ENCODE measurements around the gene DDX49. TPM values are rescaled to one million over a fixed set of nuclear protein-coding genes. Genes with fewer than 3 reads are reported as not detected.

Gene DDX49
- total RNA-seq, 2 experiments from 2014 or later, result 37.7 to 46.3 TPM

DNA sequence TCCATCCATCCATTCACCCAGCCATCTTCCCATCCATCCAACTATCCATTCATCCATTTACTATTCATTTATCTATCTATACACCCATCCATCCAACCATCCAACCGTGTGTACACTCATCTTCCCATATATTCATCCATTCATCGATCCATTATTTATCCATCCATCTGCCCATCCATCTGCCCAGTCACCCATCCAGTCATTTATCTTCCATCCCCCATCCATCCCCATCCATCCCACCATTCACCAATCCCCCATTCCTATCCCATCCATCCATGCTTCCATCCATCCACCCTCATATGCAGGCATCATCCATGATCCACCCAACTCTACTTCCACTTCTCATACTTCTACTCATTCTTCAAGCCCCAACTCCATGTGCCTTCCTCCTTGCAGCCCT, 35.5 kb downstream of the DDX49 start:
- DNase-seq, result no peak
- Mint-ChIP-seq H3K4me1 (ENCODE audit: low read depth) (no peaks in the 10 kb centered on the region), H3K27ac (no peak overlapping the region), H3K27me3 (no peaks in the 10 kb centered on the region), H3K9me3 (no peaks in the 10 kb centered on the region), H3K36me3 (no peaks in the 10 kb centered on the region), H3K4me3 (no peak overlapping the region)
- ChIA-PET POLR2A (no interaction called here), CTCF (no interaction called here)
- intact Hi-C loops (cut with micrococcal nuclease), result no loop called here

DNA sequence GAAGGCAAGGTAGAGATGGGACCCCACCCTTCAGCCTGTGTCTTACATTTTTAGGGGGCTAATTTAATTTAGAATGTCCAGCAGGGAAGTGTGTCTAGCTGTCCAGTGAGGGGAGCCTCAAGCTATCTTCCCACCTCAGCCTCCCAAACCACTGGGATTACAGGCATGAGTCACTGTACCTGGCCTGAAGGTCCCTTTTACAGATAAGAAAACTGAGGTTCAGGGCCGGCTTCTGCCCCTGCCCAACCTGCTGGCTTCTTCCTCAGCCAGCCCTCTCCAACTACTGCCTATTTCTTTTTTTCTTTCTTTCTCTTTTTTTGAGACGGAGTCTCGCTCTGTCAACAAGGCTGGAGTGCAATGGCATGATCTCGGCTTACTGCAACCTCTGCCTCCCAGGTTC, 40.9 kb downstream of the DDX49 start:
- POLR2A ChIA-PET, result no interaction called here
- Mint-ChIP-seq H3K27ac (no peak overlapping the region), H3K27me3 (peaks cover 8% of the 10 kb centered on the region), H3K4me3 (no peak overlapping the region), H3K4me1 (ENCODE audit: low read depth) (peaks cover 11% of the 10 kb centered on the region), H3K36me3 (no peaks in the 10 kb centered on the region), H3K9me3 (no peaks in the 10 kb centered on the region)
- intact Hi-C loops (cut with micrococcal nuclease), result no loop called here
- CTCF ChIA-PET, result no interaction called here
- no peak for DNase-seq

DNA sequence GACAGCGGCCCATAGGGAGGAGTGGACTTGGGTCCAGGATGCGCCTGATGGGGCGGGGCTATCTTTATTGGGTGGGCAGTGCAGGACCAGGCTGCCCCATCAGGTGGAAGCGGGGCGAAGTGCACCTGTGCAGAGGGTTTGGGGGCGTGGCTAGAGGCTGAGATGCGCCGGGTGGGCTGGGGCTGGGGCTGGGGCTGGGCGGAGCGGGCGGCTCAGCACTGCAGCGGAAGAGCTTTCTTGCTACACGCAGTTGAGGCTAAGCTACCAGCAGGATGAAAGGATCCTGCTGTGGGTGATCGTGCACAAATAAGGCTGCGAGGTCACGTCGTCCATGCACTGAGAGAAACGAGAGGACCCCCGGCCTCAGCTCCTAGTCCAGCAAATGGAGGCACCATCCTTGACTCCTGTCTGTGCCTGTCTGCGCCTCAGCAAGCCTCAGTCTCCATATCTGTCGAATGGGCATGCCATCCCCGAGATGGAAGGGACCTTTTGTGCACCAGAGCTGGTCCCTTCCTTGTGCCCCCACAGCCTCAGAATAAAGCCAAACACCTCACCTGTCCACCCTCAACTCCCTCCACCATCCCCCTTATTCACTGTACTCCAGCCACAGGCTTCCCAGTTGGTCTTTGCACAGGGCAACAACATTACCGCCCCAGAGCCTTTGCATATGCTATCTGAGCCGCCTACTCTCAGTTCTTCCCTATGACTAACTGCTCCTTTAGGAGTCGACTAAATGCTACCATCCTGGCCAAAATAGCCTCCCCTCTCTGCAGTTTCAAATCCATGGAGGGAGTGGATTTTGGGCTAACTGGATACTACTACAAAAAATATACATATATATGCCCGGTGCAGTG, 42.5 kb downstream of the DDX49 start:
- DNase-seq, result no peak
- no peaks in the 10 kb centered on the region for H3K36me3 Mint-ChIP-seq
- H3K4me3 Mint-ChIP-seq, result no peak overlapping the region
- ChIA-PET POLR2A (no interaction called here), CTCF (no interaction called here)
- no peaks in the 10 kb centered on the region for H3K9me3 Mint-ChIP-seq
- H3K27me3 Mint-ChIP-seq, result peaks cover 8% of the 10 kb centered on the region
- H3K27ac Mint-ChIP-seq, result no peak overlapping the region
- intact Hi-C loops (cut with micrococcal nuclease), result no loop called here
- H3K4me1 Mint-ChIP-seq (ENCODE audit: low read depth), result peaks cover 11% of the 10 kb centered on the region

DNA sequence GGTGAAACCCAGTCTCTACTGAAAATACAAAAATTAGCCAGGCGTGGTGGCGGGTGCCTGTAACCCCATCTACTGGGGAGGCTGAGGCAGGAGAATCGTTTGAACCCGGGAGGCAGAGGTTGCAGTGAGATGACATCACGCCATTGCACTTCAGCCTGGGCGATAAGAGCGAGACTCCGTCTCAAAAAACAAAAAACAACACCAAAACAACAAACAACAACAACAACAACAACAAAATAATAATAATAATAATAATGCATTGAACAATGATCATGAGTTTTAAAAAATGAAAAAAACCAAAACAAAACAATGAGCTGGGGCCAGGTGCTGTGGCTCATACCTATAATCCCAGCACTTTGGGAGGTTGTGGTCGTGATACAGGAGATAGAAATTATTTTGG, 44.6 kb downstream of the DDX49 start:
- CTCF ChIA-PET, result interaction anchor here (0.6 to 0.7 kb wide), 2 partner anchors 182 to 1790 kb away, joined by 3 read pairs; no protein-coding TSS in a partner anchor

DNA sequence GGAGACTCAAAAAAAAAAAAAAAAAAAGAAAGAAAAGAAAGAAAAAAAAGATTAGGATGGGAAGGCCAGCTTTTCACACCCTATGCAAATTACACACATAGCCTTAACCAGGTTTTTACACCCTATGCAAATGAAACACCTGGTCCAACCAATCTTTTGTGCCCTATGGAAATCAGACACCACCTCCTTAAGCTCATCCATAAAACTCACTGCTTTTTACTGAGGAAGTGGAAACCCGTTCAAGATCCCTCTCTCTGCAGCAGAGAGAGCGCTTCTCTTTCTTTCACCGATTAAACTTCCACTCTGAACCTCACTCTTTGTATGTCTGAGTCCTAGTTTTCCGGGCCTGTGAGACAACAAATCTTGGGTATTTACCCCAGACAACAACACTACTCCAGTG, 46.8 kb downstream of the DDX49 start:
- peaks cover 9% of the 10 kb centered on the region for H3K27me3 Mint-ChIP-seq
- CTCF ChIA-PET, result interaction anchor here (0.9 kb wide), 1 partner anchor 10 kb away, joined by 3 read pairs; no protein-coding TSS in a partner anchor
- no peak for DNase-seq
- H3K4me3 Mint-ChIP-seq, result no peak overlapping the region
- POLR2A ChIA-PET, result no interaction called here
- H3K27ac Mint-ChIP-seq, result no peak overlapping the region
- peaks cover 2% of the 10 kb centered on the region for H3K36me3 Mint-ChIP-seq
- H3K9me3 Mint-ChIP-seq, result peaks cover 3% of the 10 kb centered on the region
- intact Hi-C loops (cut with micrococcal nuclease), result no loop called here
- H3K4me1 Mint-ChIP-seq (ENCODE audit: low read depth), result peaks cover 14% of the 10 kb centered on the region

More for the DNA sequence above, 44.6 kb downstream of the DDX49 start:
- Mint-ChIP-seq H3K27ac (no peak overlapping the region), H3K4me3 (no peak overlapping the region), H3K27me3 (peaks cover 9% of the 10 kb centered on the region), H3K4me1 (ENCODE audit: low read depth) (peaks cover 12% of the 10 kb centered on the region), H3K36me3 (no peaks in the 10 kb centered on the region), H3K9me3 (peaks cover 3% of the 10 kb centered on the region)
- POLR2A ChIA-PET, result no interaction called here
- intact Hi-C loops (cut with micrococcal nuclease), result no loop called here
- no peak for DNase-seq

DNA sequence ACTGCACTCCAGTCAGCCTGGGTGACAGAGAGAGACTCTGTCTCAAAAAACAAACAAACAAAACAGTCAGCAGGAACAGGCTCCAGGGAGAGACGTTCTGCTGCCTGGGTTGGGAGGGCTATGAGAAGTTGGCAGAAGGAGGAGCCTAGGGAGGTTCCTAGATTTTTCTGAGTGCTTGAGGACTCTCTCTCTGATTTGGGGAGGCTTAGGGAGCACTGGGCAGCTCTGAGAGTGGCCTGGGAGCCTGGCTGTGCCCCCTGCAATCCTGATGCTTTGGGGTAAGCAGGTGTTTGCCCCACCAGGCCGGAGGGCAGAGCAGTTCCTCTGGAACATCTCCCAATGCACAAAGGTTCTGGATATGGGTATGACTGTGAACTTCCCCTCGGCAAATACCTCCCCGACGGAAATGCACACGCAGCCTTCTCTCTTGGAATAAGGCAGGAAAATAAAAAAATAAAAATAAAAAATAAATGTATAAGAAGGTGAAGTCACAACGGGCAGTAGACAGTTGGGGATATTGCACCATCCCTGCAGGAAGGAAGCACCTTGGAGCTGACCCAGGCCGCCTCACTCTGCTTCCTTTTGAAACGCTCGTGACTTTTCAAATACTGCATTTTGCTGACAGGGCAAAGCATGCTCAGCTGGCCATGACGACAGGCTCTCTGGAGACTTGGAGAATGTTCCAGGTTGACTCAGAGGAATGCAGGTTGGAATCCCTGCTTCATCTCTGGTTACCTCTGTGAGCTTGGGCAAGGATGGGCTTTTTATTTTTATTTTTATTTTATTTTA, 48.0 kb downstream of the DDX49 start:
- Mint-ChIP-seq H3K27me3 (peaks cover 6% of the 10 kb centered on the region), H3K27ac (no peak overlapping the region), H3K36me3 (peaks cover 2% of the 10 kb centered on the region), H3K4me3 (no peak overlapping the region), H3K9me3 (peaks cover 3% of the 10 kb centered on the region), H3K4me1 (ENCODE audit: low read depth) (peaks cover 5% of the 10 kb centered on the region)
- intact Hi-C loops (cut with micrococcal nuclease), result no loop called here
- ChIA-PET CTCF (interaction anchor here (0.9 kb wide), 1 partner anchor 11 kb away, joined by 3 read pairs; no protein-coding TSS in a partner anchor), POLR2A (no interaction called here)
- no peak for DNase-seq

DNA sequence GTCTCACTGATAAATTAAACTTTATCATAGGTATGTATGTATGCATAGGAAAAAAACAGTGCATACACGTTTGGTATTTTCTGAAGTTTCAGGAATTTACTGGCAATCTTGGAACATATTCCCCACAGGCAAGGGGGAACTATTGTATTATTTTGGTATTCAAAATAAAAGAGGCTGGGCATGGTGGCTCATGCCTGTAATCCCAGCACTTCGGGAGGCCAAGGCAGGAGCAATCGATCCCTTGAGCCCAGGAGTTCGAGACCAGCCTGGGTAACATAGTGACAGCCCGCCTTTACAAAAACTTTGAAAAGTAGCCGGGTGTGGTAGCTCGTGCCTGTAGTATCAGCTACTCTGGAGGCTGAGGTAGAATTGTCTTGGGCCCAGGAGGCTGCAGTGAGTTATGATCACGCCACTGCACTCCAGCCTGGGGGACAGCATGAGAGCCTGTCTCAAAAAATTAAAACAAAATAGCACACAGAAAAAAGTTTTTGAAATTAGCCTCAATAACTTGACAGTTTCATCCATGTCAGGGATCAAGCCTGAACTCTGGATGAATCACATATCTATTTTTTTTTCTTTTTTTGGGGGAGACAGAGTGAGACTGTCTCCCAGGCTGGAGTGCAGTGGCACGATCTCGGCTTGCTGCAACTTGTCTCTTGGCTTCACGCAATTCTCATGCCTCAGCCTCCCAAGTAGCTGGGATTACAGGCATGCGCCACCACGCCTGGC, 50.6 kb downstream of the DDX49 start:
- intact Hi-C loops (cut with micrococcal nuclease), result no loop called here
- Mint-ChIP-seq H3K27me3 (peaks cover 9% of the 10 kb centered on the region), H3K4me3 (no peak overlapping the region), H3K27ac (no peak overlapping the region), H3K36me3 (peaks cover 2% of the 10 kb centered on the region), H3K4me1 (ENCODE audit: low read depth) (peaks cover 5% of the 10 kb centered on the region), H3K9me3 (peaks cover 3% of the 10 kb centered on the region)
- CTCF ChIA-PET, result no interaction called here
- POLR2A ChIA-PET, result no interaction called here
- no peak for DNase-seq

DNA sequence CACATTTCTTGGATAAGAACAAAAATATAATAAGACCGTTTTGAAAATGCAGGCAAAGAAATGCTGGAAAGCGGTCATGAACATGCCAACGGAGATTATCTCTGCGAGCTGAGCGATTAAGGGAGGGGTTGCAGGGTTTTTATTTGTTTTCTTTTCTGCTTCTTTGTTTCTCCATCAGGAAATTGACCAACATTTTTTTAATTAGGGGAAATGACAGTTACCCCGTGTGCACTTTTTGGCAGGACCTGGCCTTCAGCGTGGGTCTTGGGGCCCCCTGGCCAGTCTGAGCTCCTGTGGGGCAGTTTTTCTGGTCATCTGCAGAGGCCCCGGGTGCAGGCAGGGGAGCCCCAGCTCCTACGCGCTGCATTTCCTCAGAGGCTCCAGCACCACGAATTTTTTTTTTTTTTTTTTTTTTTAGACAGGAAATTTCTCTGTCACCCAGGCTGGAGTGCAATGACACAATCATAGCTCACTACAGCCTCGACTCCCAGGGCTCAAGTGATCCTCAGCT, 52.8 kb downstream of the DDX49 start:
- CTCF ChIA-PET, result no interaction called here
- POLR2A ChIA-PET, result no interaction called here

DNA sequence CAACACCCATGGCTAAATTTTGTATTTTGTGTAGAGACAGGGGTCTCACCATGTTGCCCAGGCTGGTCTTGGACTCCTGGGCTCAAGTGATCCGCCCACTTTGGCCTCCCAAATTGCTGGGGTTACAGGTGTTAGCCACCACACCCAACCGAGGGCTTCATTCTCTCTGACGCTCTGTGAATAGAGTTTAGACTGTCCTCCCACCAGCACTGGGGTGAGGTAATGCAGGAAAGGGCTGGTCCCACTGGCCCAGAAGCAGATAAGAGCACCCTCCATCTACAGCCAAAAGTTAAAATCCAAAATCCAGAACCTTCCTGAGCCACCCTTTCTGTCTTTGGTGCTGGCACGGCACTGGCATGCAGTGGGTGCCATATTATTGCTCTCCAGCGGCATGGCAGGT, 53.3 kb downstream of the DDX49 start:
- ChIA-PET CTCF (no interaction called here), POLR2A (no interaction called here)
- Mint-ChIP-seq H3K4me3 (no peak overlapping the region), H3K9me3 (peaks cover 3% of the 10 kb centered on the region), H3K27ac (no peak overlapping the region), H3K4me1 (ENCODE audit: low read depth) (peaks cover 5% of the 10 kb centered on the region), H3K27me3 (peaks cover 9% of the 10 kb centered on the region), H3K36me3 (peaks cover 2% of the 10 kb centered on the region)
- DNase-seq, result no peak
- intact Hi-C loops (cut with micrococcal nuclease), result no loop called here

More for the DNA sequence above, 52.8 kb downstream of the DDX49 start:
- no peak overlapping the region for H3K4me3 Mint-ChIP-seq
- H3K27me3 Mint-ChIP-seq, result peaks cover 9% of the 10 kb centered on the region
- no peak overlapping the region for H3K27ac Mint-ChIP-seq
- H3K9me3 Mint-ChIP-seq, result peaks cover 3% of the 10 kb centered on the region
- H3K36me3 Mint-ChIP-seq, result peaks cover 2% of the 10 kb centered on the region
- intact Hi-C loops (cut with micrococcal nuclease), result no loop called here
- peak; percentile 10 for DNase-seq
- H3K4me1 Mint-ChIP-seq (ENCODE audit: low read depth), result peaks cover 5% of the 10 kb centered on the region

DNA sequence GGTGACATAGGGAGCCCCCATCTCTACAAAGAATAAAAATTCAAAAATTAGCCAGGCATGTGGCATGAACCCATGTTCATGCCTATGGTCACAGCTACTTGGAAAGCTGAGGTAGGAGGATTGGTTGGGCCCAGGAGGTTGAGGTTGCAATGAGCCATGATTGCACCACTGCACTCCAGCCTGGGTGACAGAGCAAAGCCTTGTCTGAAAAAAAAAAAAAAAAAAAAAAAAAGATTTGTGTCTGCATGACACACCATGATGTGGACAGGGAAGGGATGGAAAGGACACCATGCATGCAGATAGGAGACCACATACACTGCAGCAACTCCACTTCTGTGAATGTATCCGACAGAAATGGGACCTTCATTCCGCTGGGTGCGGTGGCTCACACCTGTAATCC, 55.5 kb downstream of the DDX49 start:
- ChIA-PET POLR2A (no interaction called here), CTCF (no interaction called here)

DNA sequence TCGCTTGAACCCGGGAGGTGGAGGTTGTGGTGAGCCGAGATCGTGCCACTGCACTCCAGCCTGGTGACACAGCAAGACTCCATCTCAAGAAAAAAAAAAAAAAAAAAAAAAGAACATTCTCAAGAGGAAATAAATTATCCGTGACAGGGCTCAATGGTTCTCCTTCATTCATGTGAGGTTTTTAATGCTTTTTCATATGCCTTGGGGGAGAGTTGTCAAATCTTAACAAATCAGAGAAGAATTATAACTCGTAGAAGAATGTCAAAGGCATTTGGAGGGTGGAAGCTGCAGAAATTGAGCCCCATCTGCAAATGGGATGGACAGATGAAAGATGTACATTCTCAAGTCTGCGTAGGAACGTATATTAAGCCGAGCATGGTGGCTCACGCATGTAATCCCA, 56.4 kb downstream of the DDX49 start:
- no peaks in the 10 kb centered on the region for H3K36me3 Mint-ChIP-seq
- H3K27me3 Mint-ChIP-seq, result peaks cover 11% of the 10 kb centered on the region
- H3K4me1 Mint-ChIP-seq (ENCODE audit: low read depth), result no peaks in the 10 kb centered on the region
- ChIA-PET POLR2A (no interaction called here), CTCF (no interaction called here)
- no peaks in the 10 kb centered on the region for H3K9me3 Mint-ChIP-seq
- H3K27ac Mint-ChIP-seq, result no peak overlapping the region
- intact Hi-C loops (cut with micrococcal nuclease), result no loop called here
- no peak overlapping the region for H3K4me3 Mint-ChIP-seq
- no peak for DNase-seq

More for the DNA sequence above, 55.5 kb downstream of the DDX49 start:
- no peaks in the 10 kb centered on the region for H3K4me1 Mint-ChIP-seq (ENCODE audit: low read depth)
- H3K9me3 Mint-ChIP-seq, result no peaks in the 10 kb centered on the region
- no peak for DNase-seq
- H3K27me3 Mint-ChIP-seq, result peaks cover 13% of the 10 kb centered on the region
- no peaks in the 10 kb centered on the region for H3K36me3 Mint-ChIP-seq
- intact Hi-C loops (cut with micrococcal nuclease), result no loop called here
- no peak overlapping the region for H3K4me3 Mint-ChIP-seq
- H3K27ac Mint-ChIP-seq, result no peak overlapping the region

All from activated CD4-positive, alpha-beta memory T cell treated with anti-CD3 and anti-CD28 coated beads for 36 hours (primary cell).